GM12864 (cell line): ENCODE measurements around the gene BARHL2.

Experiments
- DNase-seq: peaks from one replicate; pipeline ENCODE4 v3.0.0-alpha.2; 2011; ENCODE audit warnings: low read depth
- H3K4me3 ChIP-seq: 2 replicates; pipeline ENCODE4 v1.5.1; 2011; ENCODE audit warnings: mild to moderate bottlenecking, low read depth, low read length, control low read depth
- TF ChIP-seq, protein P1 (sequence below): IDR thresholded peaks from 2 replicates; pipeline ENCODE4 v1.5.1; 2011; ENCODE audit warnings: low read depth, mild to moderate bottlenecking, moderate library complexity, low read length, control low read depth, inconsistent platforms; ENCODE audit errors: missing control alignments

Gene BARHL2

GRCh38 chr1:90728502-90729287 is 11.6 kb upstream of the BARHL2 start:
- TF ChIP-seq, protein P1, sequence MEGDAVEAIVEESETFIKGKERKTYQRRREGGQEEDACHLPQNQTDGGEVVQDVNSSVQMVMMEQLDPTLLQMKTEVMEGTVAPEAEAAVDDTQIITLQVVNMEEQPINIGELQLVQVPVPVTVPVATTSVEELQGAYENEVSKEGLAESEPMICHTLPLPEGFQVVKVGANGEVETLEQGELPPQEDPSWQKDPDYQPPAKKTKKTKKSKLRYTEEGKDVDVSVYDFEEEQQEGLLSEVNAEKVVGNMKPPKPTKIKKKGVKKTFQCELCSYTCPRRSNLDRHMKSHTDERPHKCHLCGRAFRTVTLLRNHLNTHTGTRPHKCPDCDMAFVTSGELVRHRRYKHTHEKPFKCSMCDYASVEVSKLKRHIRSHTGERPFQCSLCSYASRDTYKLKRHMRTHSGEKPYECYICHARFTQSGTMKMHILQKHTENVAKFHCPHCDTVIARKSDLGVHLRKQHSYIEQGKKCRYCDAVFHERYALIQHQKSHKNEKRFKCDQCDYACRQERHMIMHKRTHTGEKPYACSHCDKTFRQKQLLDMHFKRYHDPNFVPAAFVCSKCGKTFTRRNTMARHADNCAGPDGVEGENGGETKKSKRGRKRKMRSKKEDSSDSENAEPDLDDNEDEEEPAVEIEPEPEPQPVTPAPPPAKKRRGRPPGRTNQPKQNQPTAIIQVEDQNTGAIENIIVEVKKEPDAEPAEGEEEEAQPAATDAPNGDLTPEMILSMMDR = no peak
- no peak overlapping the region for H3K4me3 ChIP-seq
- no peak for DNase-seq

DNA sequence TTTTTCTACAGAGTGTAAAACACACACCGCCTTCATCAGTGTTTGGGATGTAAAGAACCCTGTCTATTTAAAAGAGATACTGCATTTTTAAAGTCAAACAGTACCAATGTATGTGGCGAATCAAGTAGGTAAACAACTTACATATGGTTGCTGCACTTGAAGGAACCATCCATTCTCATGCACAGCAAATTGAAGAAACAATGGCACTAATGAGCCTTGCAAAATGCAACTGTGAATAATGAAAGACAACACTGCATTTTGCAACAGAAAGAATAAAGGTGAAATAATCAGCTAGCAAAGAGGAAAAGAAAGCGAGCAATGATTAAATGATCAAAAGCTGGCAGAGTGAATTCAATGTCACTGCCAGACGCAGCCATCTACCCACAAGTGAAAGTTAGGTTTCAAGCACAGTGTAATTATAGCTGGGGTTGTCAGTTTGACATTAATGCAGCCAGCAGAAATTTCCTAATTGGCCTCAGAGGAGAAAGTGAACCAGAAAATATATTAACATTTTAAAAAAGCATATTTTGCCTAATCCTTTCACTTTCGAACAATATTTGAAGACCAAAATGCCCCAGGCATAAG is 10.9 kb upstream of the BARHL2 start:
- H3K4me3 ChIP-seq = no peak overlapping the region
- TF ChIP-seq, protein P1 = no peak
- DNase-seq = no peak

GRCh38 chr1:90726986-90727480 is 9.9 kb upstream of the BARHL2 start:
- H3K4me3 ChIP-seq = no peak overlapping the region
- DNase-seq = no peak

GRCh38 chr1:90726425-90726985 is 9.4 kb upstream of the BARHL2 start:
- TF ChIP-seq, protein P1 = no peak
- DNase-seq = no peak

More at GRCh38 chr1:90726986-90727480, 9.9 kb upstream of the BARHL2 start:
- TF ChIP-seq, protein P1 = no peak

GRCh38 chr1:90725657-90726424 is 8.7 kb upstream of the BARHL2 start:
- TF ChIP-seq, protein P1 = no peak
- no peak for DNase-seq
- H3K4me3 ChIP-seq = no peak overlapping the region

More at GRCh38 chr1:90726425-90726985, 9.4 kb upstream of the BARHL2 start:
- H3K4me3 ChIP-seq = no peak overlapping the region

- H3K4me3 ChIP-seq = no peak overlapping the region
- no peak for DNase-seq
- TF ChIP-seq, protein P1 = no peak
Observed at GRCh38 chr1:90724926-90725656, 8.0 kb upstream of the BARHL2 start.
